ENCODE results near the gene CNTNAP1.
"Not testable (repeated sequence)": the region's sequence is repeated elsewhere in the genome, so short reads cannot be mapped to it uniquely, and the experiment has no call there.

The CNTNAP1 gene

DNA sequence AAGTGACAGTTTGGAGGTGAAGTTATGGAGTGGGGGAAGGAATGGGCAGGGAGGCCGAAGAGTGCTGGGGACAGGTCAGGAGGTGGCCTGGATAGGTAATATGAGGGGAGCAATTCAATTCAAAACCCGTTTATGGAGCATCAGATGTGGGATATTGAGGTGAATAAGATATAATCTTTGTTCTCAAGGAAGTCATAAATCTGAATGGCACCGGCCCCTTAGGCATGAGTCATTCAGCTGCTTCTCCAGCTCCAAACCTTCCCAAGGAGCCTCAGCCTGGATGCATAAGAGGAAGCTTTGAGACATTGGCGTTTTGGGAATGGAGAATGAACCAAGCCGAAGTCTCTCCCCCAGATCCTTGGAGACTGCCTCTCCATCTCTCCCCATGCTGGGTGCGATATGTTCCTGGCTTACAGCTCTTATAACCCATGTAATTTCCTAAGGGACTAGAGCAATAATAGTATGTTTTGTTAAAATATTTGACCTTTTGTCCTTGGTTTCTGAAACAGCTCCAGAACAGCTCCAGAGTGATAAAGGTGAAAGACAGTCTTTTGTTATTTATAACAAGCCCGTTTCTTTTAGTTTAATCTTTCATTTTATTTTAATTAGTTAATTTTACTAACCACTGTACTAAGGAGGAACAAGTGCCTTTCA, 21.5 kb upstream of the CNTNAP1 start:
- no peak for FAIRE-seq
- TF ChIP-seq POLR2A (IDR thresholded peaks at IDR 0.05; ENCODE audit: low read depth, low read length) = no peak

GRCh38 chr17:42665581-42666001, 16.7 kb upstream of the CNTNAP1 start:
- FAIRE-seq = no peak
- no peak for TF ChIP-seq POLR2A (IDR thresholded peaks at IDR 0.05; ENCODE audit: low read depth, low read length)

More for the DNA sequence above, 21.5 kb upstream of the CNTNAP1 start:
- DNase-seq (ENCODE audit: insufficient read length, low spot score) = peak; percentile 79

DNA sequence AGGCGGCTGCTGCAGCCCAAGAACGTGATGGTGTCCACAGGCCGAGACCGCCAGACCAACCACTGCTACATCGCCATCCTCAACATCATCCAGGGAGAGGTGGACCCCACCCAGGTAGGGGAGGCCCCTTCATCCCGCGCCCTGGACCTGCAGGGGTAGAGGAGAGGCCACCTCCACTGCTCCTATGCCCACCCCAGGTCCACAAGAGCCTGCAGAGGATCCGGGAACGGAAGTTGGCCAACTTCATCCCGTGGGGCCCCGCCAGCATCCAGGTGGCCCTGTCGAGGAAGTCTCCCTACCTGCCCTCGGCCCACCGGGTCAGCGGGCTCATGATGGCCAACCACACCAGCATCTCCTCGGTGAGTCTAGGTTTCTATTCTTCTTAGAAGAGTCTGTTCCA, 16.2 kb upstream of the CNTNAP1 start:
- not testable (repeated sequence) for FAIRE-seq; DNase-seq (ENCODE audit: insufficient read length, low spot score)

More at GRCh38 chr17:42665581-42666001, 16.7 kb upstream of the CNTNAP1 start:
- no peak for DNase-seq (ENCODE audit: insufficient read length, low spot score)

DNA sequence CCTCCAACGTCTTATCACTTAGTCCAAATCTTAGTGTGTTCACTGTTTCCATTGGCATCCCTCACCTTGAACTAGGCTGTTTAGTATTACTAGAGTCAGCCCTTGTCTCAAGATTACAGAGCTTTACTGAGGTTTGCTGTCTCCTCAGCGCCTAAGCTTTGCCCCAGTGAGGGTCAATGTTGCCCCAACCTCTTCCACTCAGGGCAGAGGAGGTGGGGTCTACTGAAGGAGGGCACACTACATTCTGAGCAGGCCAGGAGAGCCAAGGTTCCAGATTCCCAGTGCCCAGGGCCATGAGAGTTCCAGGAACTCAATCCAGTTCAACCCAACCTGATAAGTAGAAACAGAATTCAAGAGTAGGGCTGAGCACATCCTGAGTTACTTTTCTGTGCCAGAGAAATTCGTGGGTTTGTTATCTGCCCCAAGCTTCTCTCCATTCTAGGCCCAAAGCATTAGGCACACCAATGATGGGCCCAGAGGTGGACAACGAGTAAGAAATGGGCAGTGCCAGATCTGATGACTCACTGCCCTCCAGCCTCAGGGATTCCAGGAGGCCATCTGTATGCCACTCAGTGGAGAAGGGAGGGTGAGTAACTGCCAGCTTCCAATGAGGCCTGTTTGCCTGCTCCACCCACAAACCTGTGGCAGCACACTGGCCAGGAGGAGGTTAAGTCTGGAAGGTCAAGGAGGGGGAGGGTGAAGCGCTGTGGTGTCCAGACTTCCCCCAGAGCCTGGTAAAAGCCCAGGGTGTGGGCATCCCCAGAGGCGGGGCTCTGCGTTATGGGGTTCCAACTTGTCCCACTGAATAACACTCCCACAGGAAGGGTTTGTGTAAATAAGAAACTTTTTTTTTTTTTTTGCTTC, 15.0 kb upstream of the CNTNAP1 start:
- DNase-seq (ENCODE audit: insufficient read length, low spot score) (peak; percentile 100), FAIRE-seq (peak; percentile 79)
- 0 out of 2 replicates have a peak, but pooled peaks have one; percentile 18 for TF ChIP-seq POLR2A (IDR thresholded peaks at IDR 0.05; ENCODE audit: low read depth, low read length)

- FAIRE-seq = no peak
- TF ChIP-seq POLR2A (IDR thresholded peaks at IDR 0.05; ENCODE audit: low read depth, low read length) = no peak
- DNase-seq (ENCODE audit: insufficient read length, low spot score) = peak; percentile 48
Measured at GRCh38 chr17:42669705-42669976, 12.7 kb upstream of the CNTNAP1 start.

DNA sequence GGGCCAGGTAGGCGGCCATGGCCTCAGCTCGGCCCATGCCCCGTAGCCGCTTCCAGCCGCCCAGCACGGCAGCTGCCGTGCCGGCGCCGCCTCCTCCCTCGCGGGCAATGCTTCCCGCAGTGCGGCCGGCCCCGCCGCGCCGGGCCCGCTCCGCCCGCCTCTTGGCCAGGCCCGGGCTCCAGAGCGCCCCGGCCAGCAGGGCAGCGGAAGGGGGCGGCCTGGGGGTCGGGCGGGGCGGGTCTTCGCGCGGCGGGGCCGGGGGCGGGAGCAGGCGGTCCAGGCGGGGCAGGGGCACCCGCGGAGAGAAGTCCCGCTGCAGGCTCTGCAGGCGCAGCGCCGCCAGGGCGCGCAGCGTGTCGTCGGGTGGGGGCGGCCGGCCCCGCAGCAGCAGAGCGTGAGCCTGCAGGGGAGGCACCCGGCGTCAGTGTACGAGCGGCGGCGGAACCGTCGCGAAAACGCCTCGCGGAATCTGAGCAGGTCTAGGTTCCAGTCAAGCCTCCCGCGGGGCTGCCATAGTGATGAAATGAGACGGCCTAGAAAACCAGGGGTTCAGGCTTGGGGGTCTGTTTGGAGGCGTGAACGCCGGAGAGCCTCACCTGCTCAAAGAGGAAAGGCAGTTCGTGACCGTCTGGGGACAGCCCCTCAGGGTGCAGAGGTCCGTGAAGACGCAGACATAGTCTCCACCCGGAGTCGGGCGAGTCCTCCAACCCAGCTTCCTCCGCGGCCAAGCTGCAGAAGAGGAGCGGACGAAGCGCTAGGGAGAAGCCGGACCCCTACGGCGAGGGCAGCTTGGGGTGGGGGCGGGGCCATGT, 12.1 kb upstream of the CNTNAP1 start:
- no peak for FAIRE-seq
- no peak for DNase-seq (ENCODE audit: insufficient read length, low spot score)
- no peak for TF ChIP-seq POLR2A (IDR thresholded peaks at IDR 0.05; ENCODE audit: low read depth, low read length)

GRCh38 chr17:42670789-42671657, 11.3 kb upstream of the CNTNAP1 start:
- no peak for DNase-seq (ENCODE audit: insufficient read length, low spot score)
- no peak for FAIRE-seq
- no peak for TF ChIP-seq POLR2A (IDR thresholded peaks at IDR 0.05; ENCODE audit: low read depth, low read length)

GRCh38 chr17:42672038-42672437, 10.3 kb upstream of the CNTNAP1 start:
- TF ChIP-seq POLR2A (IDR thresholded peaks at IDR 0.05; ENCODE audit: low read depth, low read length) = no peak
- no peak for FAIRE-seq
- no peak for DNase-seq (ENCODE audit: insufficient read length, low spot score)

DNA sequence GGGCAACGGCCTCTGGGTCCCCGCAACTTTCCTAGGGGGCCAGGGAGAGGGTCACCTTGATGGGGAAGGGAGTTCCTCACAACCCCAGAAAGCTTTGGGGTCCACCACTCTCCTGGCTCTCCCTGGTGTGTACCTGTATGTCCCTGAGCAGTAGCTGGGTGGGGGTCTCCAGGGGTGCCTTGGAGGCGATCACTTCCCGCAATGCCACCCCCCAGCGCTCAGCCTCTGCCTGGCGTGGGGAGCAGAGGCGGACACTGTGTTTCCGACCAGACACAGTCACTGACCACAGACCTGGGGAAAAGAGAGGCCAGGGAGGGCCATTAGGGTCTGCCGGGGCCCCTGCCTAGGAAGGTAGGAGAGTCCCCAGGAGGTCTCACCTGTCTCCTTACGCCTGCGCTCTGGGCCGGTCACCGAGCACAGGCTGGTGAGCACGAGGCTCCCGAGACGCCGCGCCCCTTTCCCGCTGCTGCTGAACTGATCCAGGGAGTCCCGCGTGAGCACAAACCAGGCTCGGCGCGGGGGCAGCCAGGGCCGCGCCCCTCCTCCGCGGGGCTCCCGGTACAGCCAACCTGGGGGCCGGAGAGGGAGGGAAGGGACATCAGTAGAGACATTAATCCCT, 9.0 kb upstream of the CNTNAP1 start:
- DNase-seq (ENCODE audit: insufficient read length, low spot score) = no peak

DNA sequence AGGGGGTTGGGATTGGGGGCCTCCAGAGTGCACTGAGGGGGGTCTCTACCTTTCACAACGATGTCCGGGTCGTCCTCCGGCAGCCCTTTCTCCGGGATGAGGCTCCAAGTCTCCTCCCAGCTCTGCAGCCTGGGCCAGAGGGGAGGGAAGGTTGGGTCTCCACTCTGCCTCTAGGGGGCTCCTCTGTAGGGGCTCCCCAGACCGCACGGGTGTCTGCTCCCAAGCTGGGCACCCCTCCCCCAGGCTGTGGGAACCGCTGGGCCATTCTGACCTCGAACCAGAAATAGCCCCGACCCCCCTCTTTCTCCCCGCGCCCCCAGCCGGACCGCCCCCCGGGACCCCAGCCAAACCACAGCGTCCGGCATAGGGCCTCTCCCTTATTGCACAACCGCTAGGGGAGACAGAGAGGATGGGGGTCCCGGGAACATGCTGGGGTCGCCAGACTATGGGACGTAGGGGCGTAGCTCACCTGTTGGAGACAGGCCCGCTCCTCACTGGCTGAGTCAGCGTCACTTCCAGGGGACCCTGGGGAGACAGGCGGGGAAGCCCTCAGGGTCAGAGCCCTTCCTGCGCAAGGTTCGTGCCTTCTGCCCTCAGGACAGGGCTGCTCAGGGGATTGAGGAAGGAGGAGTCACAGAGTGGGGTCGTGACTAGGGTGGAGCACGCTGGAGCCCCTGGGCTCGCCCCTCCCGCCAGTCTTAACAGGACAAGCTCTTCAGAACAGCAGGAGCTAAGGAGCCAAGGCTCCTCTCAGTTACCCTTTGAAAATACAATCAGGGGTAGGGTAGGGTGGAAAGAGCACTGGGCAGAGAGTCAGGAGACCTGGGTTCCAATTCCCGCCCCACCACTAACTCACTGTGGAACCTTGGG, 8.2 kb upstream of the CNTNAP1 start:
- DNase-seq (ENCODE audit: insufficient read length, low spot score) (peak; percentile 65), FAIRE-seq (no peak)

More for the DNA sequence above, 9.0 kb upstream of the CNTNAP1 start:
- no peak for TF ChIP-seq POLR2A (IDR thresholded peaks at IDR 0.05; ENCODE audit: low read depth, low read length)
- FAIRE-seq = no peak

DNA sequence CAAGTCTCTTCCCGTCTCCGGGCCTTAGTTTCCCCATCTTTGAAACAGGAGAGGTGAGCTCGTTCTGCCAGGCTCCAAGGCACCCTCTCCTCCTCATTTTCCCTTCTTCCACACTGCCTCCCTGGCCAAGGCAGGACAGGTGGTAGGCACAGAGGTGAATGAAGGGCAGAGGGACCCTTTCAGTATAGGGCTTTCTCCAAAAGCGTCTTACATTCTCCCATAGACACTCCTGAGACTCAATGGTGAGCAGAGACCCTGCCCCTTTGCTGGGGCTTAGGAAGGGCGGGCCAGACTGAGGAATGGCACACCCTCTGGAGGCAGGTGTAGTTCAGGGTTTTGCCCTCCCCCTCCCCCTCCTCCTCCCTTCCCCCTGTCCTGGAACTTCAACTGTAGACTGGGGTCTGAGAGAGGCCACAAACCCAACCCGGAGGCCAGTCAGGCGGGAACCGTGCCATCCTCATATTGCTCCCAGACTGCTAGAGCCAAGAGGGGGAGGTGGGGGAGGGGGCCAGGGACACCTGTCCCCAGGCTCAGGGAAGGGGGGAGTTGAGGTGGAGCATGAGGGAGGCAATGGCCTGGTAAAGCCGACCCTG, 7.5 kb upstream of the CNTNAP1 start:
- no peak for TF ChIP-seq POLR2A (IDR thresholded peaks at IDR 0.05; ENCODE audit: low read depth, low read length)
- FAIRE-seq (no peak), DNase-seq (ENCODE audit: insufficient read length, low spot score) (no peak)

More for the DNA sequence above, 8.2 kb upstream of the CNTNAP1 start:
- TF ChIP-seq POLR2A (IDR thresholded peaks at IDR 0.05; ENCODE audit: low read depth, low read length) = no peak
